MCF 10A (cell line): Measurements from ENCODE around the gene PTPRN2. TPM values are rescaled to one million over a fixed set of nuclear protein-coding genes. Genes with fewer than 3 reads are reported as not detected.

ENCODE experiments used
- BruUV-seq: library from RNA; stranded (reverse); fragments of 400-500 nt; replicated peaks from 2 replicates; lab custom pipeline; 2021; lab: Mats Ljungman, UMichigan
- CTCF ChIA-PET: fragments of 300-600 bp; sonication (Branson Sonifier 250); formaldehyde crosslinking; extraction: SDS; loops from one replicate; lab custom pipeline; 2021; ENCODE audit warnings: antibody characterized with exemption, inconsistent platforms; lab: Yijun Ruan, JAX
- POLR2A ChIA-PET: fragments of 300-600, 350-650 bp; sonication (Branson Sonifier 250); formaldehyde crosslinking; extraction: SDS; loops from one replicate; lab custom pipeline; 2020; ENCODE audit warnings: antibody characterized with exemption, inconsistent platforms; lab: Yijun Ruan, JAX
- DNase-seq: peaks from one replicate; pipeline ENCODE4 v3.0.0-alpha.2; 2018; ENCODE audit not compliant: unreplicated experiment
- H3K27ac Mint-ChIP-seq: one replicate; pipeline ENCODE4 v1.8.0; 2022; ENCODE audit warnings: mild to moderate bottlenecking, low read depth, mixed read lengths; ENCODE audit not compliant: unreplicated experiment
- H3K27me3 Mint-ChIP-seq: one replicate; pipeline ENCODE4 v1.8.0; 2022; ENCODE audit warnings: mixed read lengths; ENCODE audit not compliant: insufficient read depth, unreplicated experiment
- H3K36me3 Mint-ChIP-seq: one replicate; pipeline ENCODE4 v1.8.0; 2022; ENCODE audit warnings: mild to moderate bottlenecking, moderate library complexity, mixed read lengths; ENCODE audit not compliant: insufficient read depth, unreplicated experiment
- H3K4me1 Mint-ChIP-seq: one replicate; pipeline ENCODE4 v1.8.0; 2022; ENCODE audit warnings: mixed read lengths; ENCODE audit not compliant: insufficient read depth, unreplicated experiment
- H3K4me3 Mint-ChIP-seq: one replicate; pipeline ENCODE4 v1.8.0; 2022; ENCODE audit warnings: mild to moderate bottlenecking, moderate library complexity, mixed read lengths; ENCODE audit not compliant: unreplicated experiment
- H3K9me3 Mint-ChIP-seq: one replicate; pipeline ENCODE4 v1.8.0; 2022; ENCODE audit warnings: mixed read lengths; ENCODE audit not compliant: unreplicated experiment
- CTCF ChIP-seq: fragments of 200-600 bp; IDR thresholded peaks from one replicate; pipeline ENCODE4 v1.8.0; 2022; ENCODE audit warnings: antibody characterized with exemption, mild to moderate bottlenecking; ENCODE audit not compliant: unreplicated experiment
- intact Hi-C: fragments of 100-400 bp; cut with micrococcal nuclease; formaldehyde crosslinking; loops from 2 replicates; pipeline ENCODE4 v1.14.1; 2022
- total RNA-seq: library from RNA; stranded (reverse); gene quantifications from 2 replicates; pipeline ENCODE4 v1.2.3, GENCODE V29; 2022

PTPRN2 gene
- total RNA-seq, 1 experiment from 2014 or later: 4.5 TPM

GRCh38 chr7:157497744-157498651 is 1089.6 kb downstream of the PTPRN2 start:
- H3K4me1 Mint-ChIP-seq: peaks cover 4% of the 10 kb centered on the region
- CTCF ChIA-PET: interaction anchor here (0.6 kb wide), 1 partner anchor 101 kb away, joined by 4 read pairs; no protein-coding TSS in a partner anchor
- peaks cover 6% of the 10 kb centered on the region for H3K36me3 Mint-ChIP-seq
- H3K4me3 Mint-ChIP-seq: no peak overlapping the region
- no peak overlapping the region for H3K27ac Mint-ChIP-seq
- intact Hi-C loops: no loop called here
- POLR2A ChIA-PET: no interaction called here
- no peak for TF ChIP-seq CTCF
- H3K9me3 Mint-ChIP-seq: no peaks in the 10 kb centered on the region
- H3K27me3 Mint-ChIP-seq: peaks cover 23% of the 10 kb centered on the region
- BruUV-seq: no TSS peak
- no peak for DNase-seq

GRCh38 chr7:157497367-157497743 is 1090.3 kb downstream of the PTPRN2 start:
- Mint-ChIP-seq H3K27me3 (peaks cover 20% of the 10 kb centered on the region), H3K4me3 (no peak overlapping the region), H3K27ac (no peak overlapping the region), H3K4me1 (no peaks in the 10 kb centered on the region), H3K9me3 (no peaks in the 10 kb centered on the region), H3K36me3 (peaks cover 6% of the 10 kb centered on the region)
- intact Hi-C loops: no loop called here
- no peak for DNase-seq
- TF ChIP-seq CTCF: no peak
- ChIA-PET CTCF (no interaction called here), POLR2A (no interaction called here)
- no TSS peak for BruUV-seq

- intact Hi-C loops: no loop called here
- CTCF ChIA-PET: no interaction called here
- Mint-ChIP-seq H3K36me3 (peaks cover 6% of the 10 kb centered on the region), H3K27ac (no peak overlapping the region), H3K27me3 (peaks cover 18% of the 10 kb centered on the region), H3K9me3 (no peaks in the 10 kb centered on the region), H3K4me1 (no peaks in the 10 kb centered on the region), H3K4me3 (no peak overlapping the region)
- POLR2A ChIA-PET: no interaction called here
- DNase-seq: no peak
- no TSS peak for BruUV-seq
- no peak for TF ChIP-seq CTCF
These were observed 1091.0 kb downstream of the PTPRN2 start for GRCh38 chr7:157496416-157497275.

GRCh38 chr7:157495594-157495993 is 1092.0 kb downstream of the PTPRN2 start:
- intact Hi-C loops: no loop called here
- peaks cover 18% of the 10 kb centered on the region for H3K27me3 Mint-ChIP-seq
- H3K9me3 Mint-ChIP-seq: peaks cover 6% of the 10 kb centered on the region
- H3K4me1 Mint-ChIP-seq: no peaks in the 10 kb centered on the region
- TF ChIP-seq CTCF: no peak
- no peak for DNase-seq
- no peak overlapping the region for H3K27ac Mint-ChIP-seq
- no TSS peak for BruUV-seq
- POLR2A ChIA-PET: no interaction called here
- H3K36me3 Mint-ChIP-seq: peaks cover 6% of the 10 kb centered on the region
- no peak overlapping the region for H3K4me3 Mint-ChIP-seq
- CTCF ChIA-PET: interaction anchor here (0.8 kb wide), 1 partner anchor 10 kb away, joined by 3 read pairs; no protein-coding TSS in a partner anchor
